ENCODE data around the gene JADE3.

- no peak for TF ChIP-seq CTCF (IDR thresholded peaks at IDR 0.05; ENCODE audit: low read length)
- no peak for TF ChIP-seq EZH2 (optimal IDR thresholded peaks at IDR 0.05; ENCODE audit: low read depth, low read length)
These were observed 149.2 kb downstream of the JADE3 start for GRCh38 chrX:47061238-47061919.

All from MM.1S (cell line).